Measurements from ENCODE around the gene PAPOLG. TPM values are rescaled to one million over a fixed set of nuclear protein-coding genes. Genes with fewer than 3 reads are reported as not detected.
"Not testable (repeated sequence)": the region's sequence is repeated elsewhere in the genome, so short reads cannot be mapped to it uniquely, and the experiment has no call there.

PAPOLG gene
- total and polyA plus RNA-seq, 4 donors, result 4.0 to 20.0 (median 8.5) TPM

DNA sequence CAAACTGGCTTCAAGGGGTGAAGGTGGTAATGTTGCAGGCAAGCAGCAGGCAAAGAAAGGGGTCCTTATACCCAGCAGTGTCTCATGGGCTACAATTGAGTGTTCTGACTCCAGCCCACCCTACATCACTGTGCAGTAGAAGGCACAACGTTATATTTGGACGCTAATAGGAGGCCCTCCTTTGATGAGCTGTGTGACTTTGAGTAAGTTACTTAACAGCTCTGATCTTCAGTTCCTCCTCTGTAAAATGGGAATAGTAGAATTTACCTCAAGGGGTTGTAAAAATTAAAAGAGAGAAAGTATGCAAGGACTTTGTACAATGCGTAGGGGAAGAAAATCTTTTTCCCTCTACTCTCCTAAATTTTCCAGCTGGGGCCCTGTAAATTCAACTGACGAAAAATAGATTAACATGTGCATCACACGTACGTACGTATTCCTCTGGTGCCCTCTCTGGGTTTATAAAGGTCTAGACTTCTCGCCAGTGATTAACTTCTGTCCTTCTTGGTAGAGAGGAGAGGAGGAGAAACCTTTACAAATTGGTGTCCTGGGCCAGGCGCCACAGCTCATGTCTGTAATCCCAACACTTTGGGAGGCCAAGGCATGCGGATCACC lies 67.7 kb downstream of the PAPOLG start:
- DNase-seq, result no peak
- intact Hi-C loops (cut with DNase I), result no loop called here
- Histone ChIP-seq H3K27ac (ENCODE audit: low read depth in 1 of 2, low read length in 2 of 2) (no peak overlapping the region), H3K4me1 (ENCODE audit: control insufficient read depth in 1 of 2, insufficient read depth in 2 of 2, low read length in 2 of 2) (no peaks in the 10 kb centered on the region), H3K27me3 (ENCODE audit: control insufficient read depth in 1 of 2, insufficient read depth in 2 of 2, low read length in 1 of 2) (no peaks in the 10 kb centered on the region), H3K4me3 (ENCODE audit: low read length in 2 of 2) (no peak overlapping the region), H3K36me3 (ENCODE audit: control insufficient read depth in 1 of 2, insufficient read depth in 2 of 2, low read length in 1 of 2) (no peaks in the 10 kb centered on the region), H3K9me3 (ENCODE audit: control insufficient read depth, low read length) (no peaks in the 10 kb centered on the region)
- no peak for ATAC-seq (ENCODE audit: low FRiP score)
- WGBS, 2 donors, result 86 to 88% methylated on average over 10 of the region's 10 CpGs

DNA sequence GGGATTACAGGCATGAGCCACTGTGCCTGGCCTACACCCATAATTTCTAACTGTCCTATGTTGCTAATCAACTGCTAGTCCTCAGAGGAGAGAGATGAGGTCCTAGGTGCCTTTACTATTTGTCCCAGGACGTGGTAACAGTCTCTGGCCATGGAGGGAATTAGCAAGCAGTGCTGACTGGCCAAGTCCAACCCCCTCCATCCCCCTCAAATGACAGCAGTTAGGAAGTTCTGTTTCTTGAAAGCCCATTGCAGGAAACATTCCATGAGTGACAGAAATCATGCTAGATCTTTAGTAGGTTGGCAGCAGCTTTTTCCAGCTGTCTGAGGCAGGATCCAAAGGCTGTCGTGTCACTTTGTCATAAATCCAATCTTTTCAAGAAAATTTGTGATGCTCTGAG lies 69.6 kb downstream of the PAPOLG start:
- Histone ChIP-seq H3K36me3 (ENCODE audit: control insufficient read depth in 1 of 2, insufficient read depth in 2 of 2, low read length in 1 of 2) (no peaks in the 10 kb centered on the region), H3K4me3 (ENCODE audit: low read length in 2 of 2) (no peak overlapping the region), H3K9me3 (ENCODE audit: control insufficient read depth, low read length) (no peaks in the 10 kb centered on the region), H3K4me1 (ENCODE audit: control insufficient read depth in 1 of 2, insufficient read depth in 2 of 2, low read length in 2 of 2) (no peaks in the 10 kb centered on the region), H3K27me3 (ENCODE audit: control insufficient read depth in 1 of 2, insufficient read depth in 2 of 2, low read length in 1 of 2) (no peaks in the 10 kb centered on the region), H3K27ac (ENCODE audit: low read depth in 1 of 2, low read length in 2 of 2) (no peak overlapping the region)
- 42 to 47% methylated on average over 2 of the region's 2 CpGs for WGBS, 2 donors
- ATAC-seq (ENCODE audit: low FRiP score), result no peak
- no peak for DNase-seq
- intact Hi-C loops (cut with DNase I), result no loop called here

DNA sequence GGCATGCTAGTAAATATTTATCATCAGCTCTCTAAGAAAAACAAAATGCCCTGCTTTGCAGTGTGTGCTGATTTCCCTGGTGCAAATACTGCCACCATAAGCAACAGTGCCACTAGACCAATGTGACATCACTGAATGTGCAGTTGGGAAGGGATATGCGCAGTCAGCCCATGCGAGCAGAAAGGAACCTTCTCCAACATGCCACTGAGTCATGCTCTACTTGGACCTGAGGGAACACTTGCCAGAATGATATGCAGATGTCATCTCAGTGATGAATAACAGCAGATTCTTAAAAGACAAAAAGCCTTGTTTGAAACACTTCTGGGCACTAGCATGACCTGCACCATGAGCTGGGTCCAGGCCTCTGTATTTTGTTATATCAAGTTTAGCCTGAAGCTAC lies 70.0 kb downstream of the PAPOLG start:
- no peaks in the 10 kb centered on the region for H3K27me3 ChIP-seq (ENCODE audit: control insufficient read depth in 1 of 2, insufficient read depth in 2 of 2, low read length in 1 of 2)
- H3K27ac ChIP-seq (ENCODE audit: low read depth in 1 of 2, low read length in 2 of 2), result no peak overlapping the region
- H3K4me3 ChIP-seq (ENCODE audit: low read length in 2 of 2), result no peak overlapping the region
- intact Hi-C loops (cut with DNase I), result no loop called here
- no peak for ATAC-seq (ENCODE audit: low FRiP score)
- H3K36me3 ChIP-seq (ENCODE audit: control insufficient read depth in 1 of 2, insufficient read depth in 2 of 2, low read length in 1 of 2), result no peaks in the 10 kb centered on the region
- WGBS, 2 donors, result 89 to 95% methylated on average over 2 of the region's 2 CpGs
- DNase-seq, result no peak
- no peaks in the 10 kb centered on the region for H3K9me3 ChIP-seq (ENCODE audit: control insufficient read depth, low read length)
- no peaks in the 10 kb centered on the region for H3K4me1 ChIP-seq (ENCODE audit: control insufficient read depth in 1 of 2, insufficient read depth in 2 of 2, low read length in 2 of 2)

DNA sequence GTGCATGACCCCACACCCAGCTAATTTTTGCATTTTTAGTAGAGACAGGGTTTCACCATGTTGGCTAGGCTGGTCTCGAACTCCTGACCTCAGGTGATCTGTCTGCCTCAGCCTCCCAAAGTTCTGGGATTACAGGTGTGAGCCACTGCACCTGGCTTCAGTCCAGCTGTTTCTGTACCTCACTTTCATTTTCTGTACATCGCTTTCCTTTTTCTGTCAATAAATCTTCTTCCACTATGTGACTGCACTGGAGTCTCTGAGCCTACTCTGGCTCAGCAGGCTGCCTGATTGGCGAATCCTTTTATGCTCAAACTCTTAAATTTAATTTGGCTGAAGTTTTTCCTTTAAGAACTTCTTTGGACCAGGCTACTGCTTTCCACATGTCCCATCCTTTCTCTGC lies 70.8 kb downstream of the PAPOLG start:
- ATAC-seq (ENCODE audit: low FRiP score), result not testable (repeated sequence)

DNA sequence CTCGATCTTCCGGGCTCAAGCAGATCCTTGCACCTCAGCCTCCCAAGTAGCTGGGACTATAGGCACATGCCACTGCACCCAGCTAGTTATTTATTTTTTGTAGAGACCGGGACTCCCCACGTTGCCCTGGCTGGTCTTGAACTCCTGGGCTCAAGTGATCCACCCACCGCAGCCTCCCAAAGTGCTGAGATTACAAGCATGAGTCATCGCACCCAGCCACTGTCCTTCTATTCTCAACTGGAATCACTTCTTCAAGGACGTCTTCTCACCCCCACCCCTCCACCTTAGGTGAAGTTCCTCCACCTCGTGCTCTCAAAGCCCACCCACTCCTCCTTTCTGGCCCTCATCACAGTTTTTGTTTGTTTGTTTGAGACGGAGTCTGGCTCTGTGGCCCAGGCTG lies 71.3 kb downstream of the PAPOLG start:
- intact Hi-C loops (cut with DNase I), result no loop called here
- Histone ChIP-seq H3K27ac (ENCODE audit: low read depth in 1 of 2, low read length in 2 of 2) (no peak overlapping the region), H3K36me3 (ENCODE audit: control insufficient read depth in 1 of 2, insufficient read depth in 2 of 2, low read length in 1 of 2) (no peaks in the 10 kb centered on the region), H3K27me3 (ENCODE audit: control insufficient read depth in 1 of 2, insufficient read depth in 2 of 2, low read length in 1 of 2) (no peaks in the 10 kb centered on the region), H3K4me1 (ENCODE audit: control insufficient read depth in 1 of 2, insufficient read depth in 2 of 2, low read length in 2 of 2) (no peaks in the 10 kb centered on the region), H3K9me3 (ENCODE audit: control insufficient read depth, low read length) (no peaks in the 10 kb centered on the region), H3K4me3 (ENCODE audit: low read length in 2 of 2) (no peak overlapping the region)
- DNase-seq (no peak), ATAC-seq (ENCODE audit: low FRiP score) (no peak)
- WGBS, 2 donors, result 74 to 80% methylated on average over 9 of the region's 9 CpGs

More for the DNA sequence above, 70.8 kb downstream of the PAPOLG start:
- H3K27ac ChIP-seq (ENCODE audit: low read depth in 1 of 2, low read length in 2 of 2); H3K4me1 ChIP-seq (ENCODE audit: control insufficient read depth in 1 of 2, insufficient read depth in 2 of 2, low read length in 2 of 2); H3K9me3 ChIP-seq (ENCODE audit: control insufficient read depth, low read length); DNase-seq; intact Hi-C loops (cut with DNase I); H3K27me3 ChIP-seq (ENCODE audit: control insufficient read depth in 1 of 2, insufficient read depth in 2 of 2, low read length in 1 of 2); H3K36me3 ChIP-seq (ENCODE audit: control insufficient read depth in 1 of 2, insufficient read depth in 2 of 2, low read length in 1 of 2); H3K4me3 ChIP-seq (ENCODE audit: low read length in 2 of 2): not testable (repeated sequence)
- 92 to 95% methylated on average over 3 of the region's 3 CpGs for WGBS, 2 donors

DNA sequence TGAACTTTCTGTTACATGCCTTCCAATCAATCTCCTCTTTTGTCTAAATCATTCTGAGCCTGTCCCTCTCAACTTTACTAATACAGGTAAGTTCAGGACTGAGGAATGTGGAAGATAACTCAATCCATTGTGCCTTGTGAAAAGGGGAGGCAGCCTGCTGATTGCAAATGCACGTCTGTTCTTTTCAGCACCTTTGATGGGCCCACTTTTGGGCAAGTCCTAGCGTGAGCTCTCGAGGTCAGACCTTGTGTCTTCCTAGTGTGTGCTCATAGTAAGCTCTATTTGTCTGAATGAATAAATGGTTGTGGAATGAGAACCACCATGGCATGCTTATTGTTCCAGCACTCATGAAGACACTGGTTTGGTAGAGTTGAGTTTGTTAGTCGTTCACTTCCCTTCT lies 74.9 kb downstream of the PAPOLG start:
- H3K27ac ChIP-seq (ENCODE audit: low read depth in 1 of 2, low read length in 2 of 2), result no peak overlapping the region
- H3K9me3 ChIP-seq (ENCODE audit: control insufficient read depth, low read length), result peaks cover 2% of the 10 kb centered on the region
- no peaks in the 10 kb centered on the region for H3K27me3 ChIP-seq (ENCODE audit: control insufficient read depth in 1 of 2, insufficient read depth in 2 of 2, low read length in 1 of 2)
- no peaks in the 10 kb centered on the region for H3K4me1 ChIP-seq (ENCODE audit: control insufficient read depth in 1 of 2, insufficient read depth in 2 of 2, low read length in 2 of 2)
- no peak for DNase-seq
- intact Hi-C loops (cut with DNase I), result no loop called here
- 83 to 84% methylated on average over 4 of the region's 4 CpGs for WGBS, 2 donors
- ATAC-seq (ENCODE audit: low FRiP score), result no peak
- H3K36me3 ChIP-seq (ENCODE audit: control insufficient read depth in 1 of 2, insufficient read depth in 2 of 2, low read length in 1 of 2), result no peaks in the 10 kb centered on the region
- H3K4me3 ChIP-seq (ENCODE audit: low read length in 2 of 2), result no peak overlapping the region

DNA sequence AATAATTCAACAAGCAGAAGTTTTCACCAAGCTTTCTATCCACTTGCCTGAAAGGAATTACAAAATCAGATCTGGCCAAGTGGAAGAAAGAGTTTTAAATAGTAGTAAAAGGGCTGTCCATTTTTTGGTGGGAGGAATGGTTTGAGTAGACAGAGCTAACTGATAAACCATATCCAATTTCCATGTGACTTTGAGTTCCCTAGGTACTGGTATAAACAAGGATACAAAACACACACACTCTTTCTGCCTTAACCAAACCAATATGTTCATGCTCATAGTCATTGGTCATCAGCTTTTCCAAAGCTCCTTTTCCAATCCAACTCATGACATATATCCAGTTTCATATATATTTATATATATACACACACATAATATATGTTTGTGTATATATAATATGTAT lies 75.9 kb downstream of the PAPOLG start:
- H3K27ac ChIP-seq (ENCODE audit: low read depth in 1 of 2, low read length in 2 of 2), result no peak overlapping the region
- no peak overlapping the region for H3K4me3 ChIP-seq (ENCODE audit: low read length in 2 of 2)
- ATAC-seq (ENCODE audit: low FRiP score) (no peak), DNase-seq (no peak)
- H3K36me3 ChIP-seq (ENCODE audit: control insufficient read depth in 1 of 2, insufficient read depth in 2 of 2, low read length in 1 of 2), result no peaks in the 10 kb centered on the region
- H3K4me1 ChIP-seq (ENCODE audit: control insufficient read depth in 1 of 2, insufficient read depth in 2 of 2, low read length in 2 of 2), result no peaks in the 10 kb centered on the region
- no peaks in the 10 kb centered on the region for H3K27me3 ChIP-seq (ENCODE audit: control insufficient read depth in 1 of 2, insufficient read depth in 2 of 2, low read length in 1 of 2)
- peaks cover 2% of the 10 kb centered on the region for H3K9me3 ChIP-seq (ENCODE audit: control insufficient read depth, low read length)
- intact Hi-C loops (cut with DNase I), result no loop called here

DNA sequence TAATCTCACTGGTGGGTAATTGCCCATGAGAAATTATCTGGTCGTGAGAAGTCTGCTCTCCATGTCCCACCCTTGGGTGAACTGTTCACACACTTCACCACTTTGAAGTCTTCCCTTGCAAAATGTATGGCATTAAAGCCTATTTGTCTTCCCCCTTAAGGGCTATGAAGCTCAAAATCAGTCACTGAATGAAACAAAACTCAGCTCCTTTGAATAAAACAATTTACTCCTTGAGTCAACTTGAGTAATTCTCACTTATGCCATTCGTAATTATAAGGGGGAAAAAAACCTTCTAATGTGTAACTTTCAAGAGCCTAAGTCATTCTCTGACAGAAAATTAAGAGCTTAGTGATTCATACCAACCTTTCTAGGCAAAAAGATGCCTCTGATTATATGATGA lies 76.6 kb downstream of the PAPOLG start:
- H3K36me3 ChIP-seq (ENCODE audit: control insufficient read depth in 1 of 2, insufficient read depth in 2 of 2, low read length in 1 of 2), result no peaks in the 10 kb centered on the region
- no peak overlapping the region for H3K4me3 ChIP-seq (ENCODE audit: low read length in 2 of 2)
- peaks cover 2% of the 10 kb centered on the region for H3K9me3 ChIP-seq (ENCODE audit: control insufficient read depth, low read length)
- H3K27me3 ChIP-seq (ENCODE audit: control insufficient read depth in 1 of 2, insufficient read depth in 2 of 2, low read length in 1 of 2), result peaks cover 0 to 4% of the 10 kb centered on the region in 2 donors
- intact Hi-C loops (cut with DNase I), result no loop called here
- no peaks in the 10 kb centered on the region for H3K4me1 ChIP-seq (ENCODE audit: control insufficient read depth in 1 of 2, insufficient read depth in 2 of 2, low read length in 2 of 2)
- ATAC-seq (ENCODE audit: low FRiP score) (no peak), DNase-seq (no peak)
- H3K27ac ChIP-seq (ENCODE audit: low read depth in 1 of 2, low read length in 2 of 2), result no peak overlapping the region
- WGBS, 2 donors, result 34 to 41% methylated on average over 2 of the region's 2 CpGs

DNA sequence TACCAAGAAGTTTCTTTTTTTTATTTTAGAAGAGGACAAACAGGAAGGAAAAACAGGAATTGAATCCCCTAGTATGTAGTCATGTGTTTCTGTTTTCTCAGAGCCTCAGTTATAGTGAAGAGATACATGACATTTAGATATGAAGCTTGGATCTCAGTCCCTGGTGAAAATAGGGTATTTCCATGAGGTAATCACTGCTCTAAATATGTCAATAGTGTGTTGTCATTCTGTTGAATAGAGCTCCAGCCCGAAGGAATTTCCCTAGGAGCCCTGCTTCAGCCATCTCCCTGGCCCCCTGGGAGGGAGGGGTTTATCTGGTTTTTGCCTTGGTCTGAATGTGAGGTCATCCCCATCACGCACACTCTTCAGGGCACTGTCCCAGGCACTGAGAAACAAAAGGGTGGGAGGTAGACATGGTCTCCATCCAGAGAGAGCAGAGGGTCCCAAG lies 78.2 kb downstream of the PAPOLG start:
- H3K27ac ChIP-seq (ENCODE audit: low read depth in 1 of 2, low read length in 2 of 2), result no peak overlapping the region
- DNase-seq (no peak), ATAC-seq (ENCODE audit: low FRiP score) (no peak)
- intact Hi-C loops (cut with DNase I), result no loop called here
- no peak overlapping the region for H3K4me3 ChIP-seq (ENCODE audit: low read length in 2 of 2)
- H3K27me3 ChIP-seq (ENCODE audit: control insufficient read depth in 1 of 2, insufficient read depth in 2 of 2, low read length in 1 of 2), result peaks cover 0 to 5% of the 10 kb centered on the region in 2 donors
- 35 to 48% methylated on average over 2 of the region's 2 CpGs for WGBS, 2 donors
- H3K9me3 ChIP-seq (ENCODE audit: control insufficient read depth, low read length), result peaks cover 2% of the 10 kb centered on the region
- no peaks in the 10 kb centered on the region for H3K36me3 ChIP-seq (ENCODE audit: control insufficient read depth in 1 of 2, insufficient read depth in 2 of 2, low read length in 1 of 2)
- H3K4me1 ChIP-seq (ENCODE audit: control insufficient read depth in 1 of 2, insufficient read depth in 2 of 2, low read length in 2 of 2), result no peaks in the 10 kb centered on the region

Data from aorta (tissue), 5 donors.